Activated naive CD4-positive, alpha-beta T cell treated with Interleukin-2 at 50 U/mL for 16 hours (primary cell): Measurements from ENCODE around the gene ARFGAP1.
A peak's percentile ranks its signal among the peaks of the same experiment; 100 is the strongest.
"Not testable (repeated sequence)": the region's sequence is repeated elsewhere in the genome, so short reads cannot be mapped to it uniquely, and the experiment has no call there.

ENCODE experiments used
- DNase-seq: peaks from one replicate; pipeline ENCODE4 v3.0.0-alpha.2; 2020

Gene ARFGAP1

DNA sequence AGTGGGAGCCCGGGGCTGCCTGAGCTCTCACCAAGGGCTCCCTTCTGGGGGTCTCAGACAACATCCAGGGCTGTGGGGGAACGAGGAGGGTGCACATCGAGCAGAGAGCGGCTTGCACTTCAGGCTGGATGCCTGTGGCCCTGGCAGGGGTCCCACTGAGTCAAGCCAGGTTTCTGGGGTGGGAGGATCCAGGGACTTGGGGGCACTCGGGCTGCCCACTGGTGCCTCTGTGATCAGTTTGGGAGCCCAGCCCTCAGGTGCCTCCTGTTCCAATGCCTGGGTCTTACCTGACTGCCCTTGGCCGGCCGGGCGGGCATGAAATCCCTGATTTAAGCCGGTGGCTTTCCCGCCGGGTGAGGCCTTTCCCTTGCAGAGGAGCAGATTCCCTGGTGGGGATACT lies 20.8 kb downstream of the ARFGAP1 start:
- DNase-seq = no peak

DNA sequence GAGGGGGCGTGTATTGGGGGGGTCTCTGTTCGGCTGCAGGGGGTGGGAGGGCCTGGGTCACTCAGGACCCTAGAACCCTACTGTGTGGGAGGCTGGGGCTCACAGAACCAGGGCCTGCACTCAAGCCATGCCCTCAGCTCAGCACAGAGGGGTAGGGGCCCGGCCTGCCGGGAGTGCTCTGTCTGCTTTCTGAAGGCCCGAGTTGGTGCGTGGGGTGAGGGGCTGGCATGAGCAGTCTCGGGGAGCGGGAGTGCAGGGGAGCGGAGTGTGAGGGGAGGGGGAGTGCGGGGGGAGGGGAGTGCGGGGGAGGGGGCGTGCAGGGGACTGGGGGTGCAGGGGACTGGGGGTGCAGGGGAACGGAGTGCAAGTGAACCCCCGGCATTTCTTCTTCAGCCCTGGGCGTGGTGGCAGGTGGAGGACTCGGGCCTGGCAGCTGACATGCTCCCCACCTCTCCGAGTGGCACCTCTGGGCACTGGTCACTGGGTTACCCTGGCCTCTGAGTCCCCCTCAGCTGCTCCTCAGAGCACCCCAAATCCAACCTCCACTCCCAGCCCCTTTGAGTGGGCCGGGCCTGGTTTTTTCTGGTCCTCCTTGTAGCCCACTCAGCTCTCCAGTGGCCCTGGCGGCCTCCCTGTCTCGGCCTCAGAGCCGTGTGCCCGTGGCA lies 21.4 kb downstream of the ARFGAP1 start:
- no peak for DNase-seq

GRCh38 chr20:63294536-63294900 lies 21.9 kb downstream of the ARFGAP1 start:
- DNase-seq = no peak

- DNase-seq = no peak
Measured at GRCh38 chr20:63295018-63295417, 22.4 kb downstream of the ARFGAP1 start.

DNA sequence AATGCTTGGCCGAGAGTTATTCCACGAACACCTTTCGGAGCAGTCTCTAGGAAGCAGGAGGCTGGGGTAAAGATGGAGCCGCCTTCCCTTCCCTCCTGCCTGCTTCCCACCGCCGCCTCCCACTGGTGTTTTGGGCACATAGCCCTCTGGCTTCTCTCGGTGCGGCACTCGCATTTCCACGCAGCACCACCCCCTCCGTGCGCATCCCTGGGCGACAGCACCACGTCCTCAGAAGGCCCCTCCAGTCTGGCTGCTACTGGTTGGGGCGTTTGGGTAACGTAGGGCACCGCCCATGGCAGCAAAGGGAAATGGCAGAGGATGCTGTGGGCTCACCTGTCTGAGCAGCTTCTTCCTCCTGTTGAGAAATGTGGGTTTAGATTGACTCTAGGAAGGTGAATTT lies 22.8 kb downstream of the ARFGAP1 start:
- no peak for DNase-seq

- no peak for DNase-seq
Measured at GRCh38 chr20:63295846-63296245, 23.2 kb downstream of the ARFGAP1 start.

GRCh38 chr20:63296531-63297299 lies 24.1 kb downstream of the ARFGAP1 start:
- DNase-seq = no peak

DNA sequence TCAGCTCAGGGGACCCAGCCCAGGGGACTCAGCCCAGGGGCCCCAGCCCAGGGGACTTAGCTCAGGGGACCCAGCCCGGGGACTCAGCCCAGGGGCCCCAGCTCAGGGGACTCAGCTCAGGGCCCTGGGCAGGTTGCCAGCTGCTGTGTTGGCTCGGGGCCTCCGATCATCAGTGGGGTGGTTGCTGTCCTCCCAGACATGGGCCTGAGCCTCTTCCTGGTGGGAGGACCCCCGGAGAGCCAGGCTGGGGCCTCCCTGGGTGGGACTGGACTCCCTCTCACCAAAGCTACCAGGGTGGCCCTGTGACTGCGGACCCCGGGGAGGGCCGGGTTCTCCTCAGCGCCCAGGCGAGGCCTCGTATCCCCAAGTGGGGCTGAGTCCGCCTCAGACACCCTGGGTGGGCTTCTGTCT lies 24.8 kb downstream of the ARFGAP1 start:
- DNase-seq = no peak

DNA sequence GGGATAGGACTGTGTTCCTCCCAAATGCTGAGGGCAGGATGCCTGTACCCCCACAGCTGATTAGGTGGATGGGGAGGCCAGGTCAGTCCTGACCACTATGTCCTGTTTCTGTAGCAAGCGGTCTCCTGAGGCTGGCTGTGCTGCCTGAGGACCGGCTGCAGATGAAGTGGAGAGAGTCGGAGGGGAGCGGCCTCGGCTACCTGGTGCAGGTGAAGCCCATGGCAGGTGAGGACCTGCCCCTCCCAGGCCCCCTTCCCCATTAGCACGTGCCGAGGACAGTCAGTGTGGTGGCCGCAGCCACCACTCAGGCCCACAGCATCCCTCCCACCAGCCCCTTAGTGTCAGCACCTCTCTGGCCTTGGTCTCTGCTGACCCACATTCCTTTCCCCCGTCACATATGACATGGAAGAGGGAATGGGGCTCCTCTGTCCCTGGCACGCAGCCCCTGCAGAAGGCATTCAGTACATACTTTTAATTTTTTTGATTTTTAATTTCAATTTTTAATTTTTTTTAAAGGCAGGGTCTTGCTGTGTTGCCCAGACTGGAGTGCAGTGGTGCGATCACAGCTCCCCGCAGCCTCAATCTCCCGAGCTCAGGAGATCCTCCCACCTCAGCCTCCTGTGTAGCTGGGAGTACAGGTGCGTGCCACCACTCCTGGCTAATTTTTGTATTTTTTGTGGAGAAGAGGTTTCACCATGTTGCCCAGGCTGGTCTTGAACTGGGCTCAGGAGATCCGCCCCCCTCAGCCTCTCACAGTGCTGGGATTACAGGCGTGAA lies 25.4 kb downstream of the ARFGAP1 start:
- no peak for DNase-seq

DNA sequence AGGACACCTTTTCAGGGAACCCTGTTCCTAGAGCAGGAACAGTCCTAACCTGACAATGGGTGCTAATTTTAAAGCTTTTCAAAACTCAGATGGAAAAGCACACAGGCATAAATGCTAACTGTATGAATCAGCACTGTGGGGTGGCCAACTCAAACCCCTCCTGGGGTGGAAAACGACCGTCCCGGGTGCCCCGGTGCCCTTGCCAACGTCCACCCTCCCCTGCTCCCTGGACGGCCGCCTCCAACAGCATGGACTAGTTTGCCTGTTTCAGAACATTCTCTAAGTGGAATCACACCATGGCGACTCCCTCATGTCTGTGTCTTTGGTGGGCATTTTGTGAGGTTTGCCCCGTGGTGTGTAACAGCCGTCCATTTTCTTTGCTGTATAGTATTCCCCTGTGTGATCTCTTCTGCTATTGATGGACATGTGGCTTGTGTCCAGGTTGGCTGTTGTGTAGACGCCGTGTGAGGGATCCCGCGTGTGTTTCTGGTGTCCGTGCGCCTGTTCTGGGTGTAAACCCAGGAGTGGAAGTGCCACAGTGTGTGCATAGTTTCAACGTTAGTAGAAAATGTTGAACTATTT lies 26.2 kb downstream of the ARFGAP1 start:
- no peak for DNase-seq

GRCh38 chr20:63301671-63302070 lies 29.1 kb downstream of the ARFGAP1 start:
- DNase-seq = no peak

- no peak for DNase-seq
Measured at GRCh38 chr20:63303095-63303666, 30.6 kb downstream of the ARFGAP1 start.

- no peak for DNase-seq
Measured at GRCh38 chr20:63305393-63305792, 32.8 kb downstream of the ARFGAP1 start.

DNA sequence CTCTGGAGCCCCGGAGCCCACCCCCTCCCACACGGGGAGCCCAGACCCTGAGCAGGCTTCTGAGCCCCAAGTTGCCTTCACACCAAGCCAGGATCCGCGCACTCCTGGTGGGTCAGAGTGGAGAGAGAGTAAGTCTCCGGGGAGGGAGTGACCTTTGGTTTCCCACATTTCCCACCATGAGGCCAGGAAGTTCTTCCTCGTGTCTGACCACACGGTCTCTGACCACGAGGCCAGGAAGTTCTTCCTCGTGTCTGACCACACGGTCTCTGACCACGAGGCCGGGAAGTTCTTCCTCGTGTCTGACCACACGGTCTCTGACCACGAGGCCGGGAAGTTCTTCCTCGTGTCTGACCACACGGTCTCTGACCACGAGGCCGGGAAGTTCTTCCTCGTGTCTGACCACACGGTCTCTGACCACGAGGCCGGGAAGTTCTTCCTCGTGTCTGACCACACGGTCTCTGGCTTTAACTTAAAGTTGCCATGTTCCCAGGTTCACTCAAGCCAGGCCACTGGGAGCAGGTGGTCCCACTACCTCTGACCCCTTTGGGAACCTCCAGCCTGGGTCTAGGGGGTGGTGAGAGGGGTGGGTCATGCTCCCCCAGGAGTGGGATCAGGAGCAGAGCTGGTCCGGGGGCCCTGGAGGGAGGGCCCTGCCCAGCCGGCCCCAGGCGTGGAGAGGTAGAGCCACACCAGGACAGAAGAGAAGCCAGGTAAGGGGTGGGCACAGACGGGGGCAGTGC lies 33.5 kb downstream of the ARFGAP1 start:
- DNase-seq = not testable (repeated sequence)

DNA sequence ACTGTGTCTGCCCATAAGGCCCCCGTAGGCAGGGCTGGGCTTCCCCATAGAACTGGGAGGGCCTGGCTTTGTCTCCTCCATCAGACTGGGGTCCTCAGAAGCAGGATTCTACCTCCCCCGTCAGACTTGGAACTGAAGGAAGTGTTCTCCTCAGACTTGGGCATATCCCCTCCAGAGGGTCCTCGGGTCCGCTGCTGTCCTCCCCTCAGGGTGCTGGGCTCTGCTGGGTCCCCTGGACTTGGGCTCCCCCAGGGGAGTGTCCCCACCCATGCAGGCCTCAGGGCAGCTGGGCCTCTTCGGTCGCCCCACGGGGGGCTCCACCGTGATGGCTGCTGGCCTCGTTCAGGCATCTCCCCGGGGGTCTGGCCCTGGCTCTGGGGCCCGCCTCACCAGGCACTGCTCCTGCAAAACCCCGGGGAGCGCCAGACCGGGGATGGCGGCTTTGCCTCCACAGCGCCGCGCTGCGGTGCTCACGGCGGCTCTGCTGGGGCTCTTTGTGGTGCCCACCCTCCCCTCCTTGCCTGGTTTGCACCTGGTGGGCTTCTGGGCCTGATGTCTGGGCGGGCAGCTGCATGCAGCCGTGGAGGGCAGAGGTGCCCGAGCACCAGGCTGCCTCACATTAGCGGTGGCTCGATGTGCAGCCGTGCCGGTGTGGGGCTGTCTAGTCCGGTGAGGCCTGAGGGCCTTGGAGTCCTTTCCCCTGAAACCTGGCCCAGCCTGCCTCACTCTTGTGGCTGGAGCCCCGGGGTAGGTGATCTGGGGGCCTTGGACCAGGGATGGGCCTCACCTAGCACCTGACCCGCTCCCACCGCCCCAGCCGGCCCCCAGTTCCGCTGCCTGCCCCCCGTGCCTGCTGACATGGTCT lies 34.3 kb downstream of the ARFGAP1 start:
- no peak for DNase-seq

GRCh38 chr20:63307538-63308217 lies 35.1 kb downstream of the ARFGAP1 start:
- DNase-seq = no peak

DNA sequence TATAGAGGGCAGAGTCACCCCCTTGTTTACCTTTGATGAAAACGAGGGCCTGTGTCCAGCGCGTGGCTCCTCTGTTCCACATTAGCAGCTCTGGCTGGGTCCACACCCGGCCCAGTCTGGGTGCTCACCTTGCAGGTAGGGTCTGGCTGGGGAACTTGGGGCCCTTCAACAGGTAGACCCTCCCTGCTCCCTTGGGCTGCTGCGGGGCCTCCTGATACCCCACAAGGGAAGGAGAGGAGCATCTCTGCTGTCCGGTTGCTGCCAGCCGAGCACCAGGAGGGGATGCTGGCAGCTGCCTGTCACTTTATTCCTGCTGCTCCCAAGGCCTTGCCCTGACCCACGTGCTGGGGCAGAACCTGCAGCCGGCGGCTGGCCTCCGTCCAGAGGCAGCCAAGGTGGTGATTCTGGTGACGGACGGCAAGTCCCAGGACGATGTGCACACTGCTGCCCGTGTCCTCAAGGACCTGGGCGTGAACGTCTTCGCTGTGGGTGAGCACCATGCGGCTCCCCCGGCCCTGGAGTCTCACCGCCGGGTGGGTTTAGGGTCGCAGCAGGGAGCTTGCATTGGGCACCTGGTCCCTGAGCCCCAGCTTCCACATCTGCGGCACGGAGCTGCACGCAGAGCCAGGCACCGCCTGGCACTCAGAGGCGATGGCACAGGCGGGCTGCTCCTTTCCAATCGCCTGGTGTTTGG lies 35.8 kb downstream of the ARFGAP1 start:
- DNase-seq = no peak

- DNase-seq = peak; percentile 29
Measured at GRCh38 chr20:63309261-63310071, 36.9 kb downstream of the ARFGAP1 start.
